ENCODE measurements around the gene PANX2. TPM values are rescaled to one million over a fixed set of nuclear protein-coding genes. Genes with fewer than 3 reads are reported as not detected.

Gene PANX2
- total and polyA plus RNA-seq, 2 of the 13 experiments (the other 11 are each of a cell fraction or from before 2014, with no cell fraction given) = 0.15 to 1.1 TPM

DNA sequence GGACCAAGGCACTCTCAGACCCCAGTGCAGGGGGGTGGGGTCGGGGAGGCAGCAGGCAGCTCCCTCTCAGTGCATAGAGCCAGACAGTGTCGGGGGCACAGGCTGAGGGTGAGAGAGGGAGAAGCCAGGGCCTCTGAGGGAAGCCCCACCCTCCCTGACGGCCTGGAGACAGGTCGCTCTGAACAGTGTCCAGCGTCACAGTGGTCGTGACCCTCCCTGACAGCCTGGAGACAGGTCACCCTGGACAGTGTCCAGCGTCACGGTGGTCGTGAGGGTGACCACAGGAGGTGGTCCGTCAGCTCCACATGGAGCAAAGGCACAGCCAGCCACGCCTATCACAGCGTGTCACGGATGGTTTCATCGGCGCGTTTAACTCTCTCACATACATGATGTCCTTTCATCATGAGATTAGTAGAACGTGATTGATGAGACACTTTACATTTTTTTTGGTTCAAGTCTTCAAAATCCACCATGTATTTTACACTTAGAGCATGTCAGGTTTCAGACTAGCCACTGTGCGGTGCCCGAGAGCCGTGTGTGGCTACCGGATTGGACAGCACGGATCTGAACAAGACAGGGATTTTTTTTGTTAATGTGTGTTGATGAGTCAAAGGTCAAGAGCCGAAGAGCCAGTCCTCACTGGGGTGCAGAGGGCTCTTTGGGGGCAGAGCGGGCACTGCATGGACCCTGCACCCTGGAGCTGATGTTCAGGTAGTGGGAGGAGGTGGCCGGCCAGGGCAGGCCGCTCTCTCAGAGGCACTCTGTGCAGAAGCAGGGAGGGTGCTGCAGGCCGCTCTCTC is 23.9 kb upstream of the PANX2 start (continued):
- TF ChIP-seq ZBTB40 (IDR thresholded peaks at IDR 0.05) (no peak), ZBTB40 (CRISPR knock-in tag; IDR thresholded peaks at IDR 0.05) (no peak), ZNF609 (CRISPR knock-in tag; IDR thresholded peaks at IDR 0.05; ENCODE audit: borderline replicate concordance) (no peak; the same call in 1 of the 2 replicates), TRIM24 (CRISPR knock-in tag; IDR thresholded peaks at IDR 0.05) (no peak), ZNF451 (CRISPR knock-in tag; IDR thresholded peaks at IDR 0.05) (no peak), KAT2B (IDR thresholded peaks at IDR 0.05; ENCODE audit: borderline replicate concordance, low read depth, low read length) (no peak), NFIB (CRISPR knock-in tag; IDR thresholded peaks at IDR 0.05; ENCODE audit: borderline replicate concordance) (no peak)
- TF ChIP-seq, protein P1, sequence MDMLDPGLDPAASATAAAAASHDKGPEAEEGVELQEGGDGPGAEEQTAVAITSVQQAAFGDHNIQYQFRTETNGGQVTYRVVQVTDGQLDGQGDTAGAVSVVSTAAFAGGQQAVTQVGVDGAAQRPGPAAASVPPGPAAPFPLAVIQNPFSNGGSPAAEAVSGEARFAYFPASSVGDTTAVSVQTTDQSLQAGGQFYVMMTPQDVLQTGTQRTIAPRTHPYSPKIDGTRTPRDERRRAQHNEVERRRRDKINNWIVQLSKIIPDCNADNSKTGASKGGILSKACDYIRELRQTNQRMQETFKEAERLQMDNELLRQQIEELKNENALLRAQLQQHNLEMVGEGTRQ (IDR thresholded peaks at IDR 0.05; ENCODE audit: low read depth, low read length) = no peak
- TF ChIP-seq, protein P1 (CRISPR knock-in tag; IDR thresholded peaks at IDR 0.05; ENCODE audit: borderline replicate concordance) = no peak
- TF ChIP-seq, protein P2, sequence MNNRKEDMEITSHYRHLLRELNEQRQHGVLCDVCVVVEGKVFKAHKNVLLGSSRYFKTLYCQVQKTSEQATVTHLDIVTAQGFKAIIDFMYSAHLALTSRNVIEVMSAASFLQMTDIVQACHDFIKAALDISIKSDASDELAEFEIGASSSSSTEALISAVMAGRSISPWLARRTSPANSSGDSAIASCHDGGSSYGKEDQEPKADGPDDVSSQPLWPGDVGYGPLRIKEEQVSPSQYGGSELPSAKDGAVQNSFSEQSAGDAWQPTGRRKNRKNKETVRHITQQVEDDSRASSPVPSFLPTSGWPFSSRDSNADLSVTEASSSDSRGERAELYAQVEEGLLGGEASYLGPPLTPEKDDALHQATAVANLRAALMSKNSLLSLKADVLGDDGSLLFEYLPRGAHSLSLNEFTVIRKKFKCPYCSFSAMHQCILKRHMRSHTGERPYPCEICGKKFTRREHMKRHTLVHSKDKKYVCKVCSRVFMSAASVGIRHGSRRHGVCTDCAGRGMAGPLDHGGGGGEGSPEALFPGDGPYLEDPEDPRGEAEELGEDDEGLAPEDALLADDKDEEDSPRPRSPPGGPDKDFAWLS (CRISPR knock-in tag; IDR thresholded peaks at IDR 0.05; ENCODE audit: borderline replicate concordance) = peak; percentile 71; the same call in 1 of the 2 replicates

All from HepG2 (cell line).